Neuronal stem cell (in vitro differentiated cells): ENCODE data around the gene CNTFR.
"Not testable (repeated sequence)": the region's sequence is repeated elsewhere in the genome, so short reads cannot be mapped to it uniquely, and the experiment has no call there.

Experiments used
- DNase-seq: peaks from one replicate; pipeline ENCODE4 v3.0.0-alpha.2; 2013; ENCODE audit warnings: low spot score
- H2AFZ ChIP-seq: one replicate; pipeline ENCODE4 v1.6.1; 2013; ENCODE audit warnings: mild to moderate bottlenecking, low read length, inconsistent platforms
- H2AK5ac ChIP-seq: 2 replicates; pipeline ENCODE4 v1.6.1; 2013; ENCODE audit warnings: low read depth, mild to moderate bottlenecking, inconsistent platforms, low read length, moderate library complexity, mixed read lengths
- H2BK120ac ChIP-seq: 2 replicates; pipeline ENCODE4 v1.6.1; 2013; ENCODE audit warnings: low read depth, mild to moderate bottlenecking, inconsistent platforms, low read length, moderate library complexity, mixed read lengths
- H2BK12ac ChIP-seq: one replicate; pipeline ENCODE4 v1.6.1; 2013; ENCODE audit warnings: low read length, inconsistent platforms
- H2BK15ac ChIP-seq: 2 replicates; pipeline ENCODE4 v1.6.1; 2013; ENCODE audit warnings: mild to moderate bottlenecking, low read length, inconsistent platforms, mixed read lengths
- H2BK5ac ChIP-seq: one replicate; pipeline ENCODE4 v1.6.1; 2013; ENCODE audit warnings: inconsistent platforms, mild to moderate bottlenecking, low read length, moderate library complexity
- H3K14ac ChIP-seq: one replicate; pipeline ENCODE4 v1.6.1; 2013; ENCODE audit warnings: low read length, inconsistent platforms
- H3K18ac ChIP-seq: 2 replicates; pipeline ENCODE4 v1.6.1; 2013; ENCODE audit warnings: low read length, inconsistent platforms
- H3K23ac ChIP-seq: 2 replicates; pipeline ENCODE4 v1.6.1; 2013; ENCODE audit warnings: low read depth, mild to moderate bottlenecking, mixed read lengths, low read length, inconsistent platforms; ENCODE audit not compliant: poor library complexity
- H3K27ac ChIP-seq: replicated peaks from 3 replicates; pipeline ENCODE4 v1.5.1; 2013; ENCODE audit warnings: low read length, inconsistent platforms
- H3K27me3 ChIP-seq, 3 experiments: 2 replicates each; pipeline ENCODE4 v1.6.1; 2013; ENCODE audit warnings: low read length in 3 of 3, mild to moderate bottlenecking in 2 of 3, inconsistent platforms in 1 of 3, low read depth in 1 of 3, mixed read lengths in 1 of 3, moderate library complexity in 1 of 3; ENCODE audit not compliant: control insufficient read depth in 3 of 3, insufficient read depth in 3 of 3
- H3K36me3 ChIP-seq, 2 donors: replicated peaks in 1 of 2; 2 replicates each; pipeline ENCODE4 v1.6.1; 2013; ENCODE audit warnings: low read length in 2 of 2; ENCODE audit not compliant: control insufficient read depth in 2 of 2, insufficient read depth in 2 of 2
- H3K4ac ChIP-seq: 2 replicates; pipeline ENCODE4 v1.6.1; 2013; ENCODE audit warnings: inconsistent platforms, mild to moderate bottlenecking, low read length, moderate library complexity
- H3K4me1 ChIP-seq, 2 donors: 1 replicate in 1 of 2; 2 replicates in 1 of 2; pipeline ENCODE4 v1.6.1; 2013; ENCODE audit warnings: low read length in 2 of 2, low read depth in 1 of 2; ENCODE audit not compliant: control insufficient read depth in 2 of 2, insufficient read depth in 1 of 2
- H3K4me2 ChIP-seq: one replicate; pipeline ENCODE4 v1.6.1; 2013; ENCODE audit warnings: mild to moderate bottlenecking, low read length, inconsistent platforms; ENCODE audit not compliant: insufficient read depth, poor library complexity, severe bottlenecking
- H3K4me3 ChIP-seq, 2 donors: 2 replicates each; pipeline ENCODE4 v1.5.1; 2013; ENCODE audit warnings: low read length in 2 of 2, mild to moderate bottlenecking in 2 of 2, inconsistent platforms in 1 of 2, moderate library complexity in 1 of 2
- H3K79me1 ChIP-seq: one replicate; pipeline ENCODE4 v1.6.1; 2013; ENCODE audit warnings: low read depth, mild to moderate bottlenecking, inconsistent platforms, low read length, moderate library complexity
- H3K9ac ChIP-seq: one replicate; pipeline ENCODE4 v1.6.1; 2013; ENCODE audit warnings: mild to moderate bottlenecking, low read depth, low read length, inconsistent platforms; ENCODE audit not compliant: poor library complexity
- H3K9me3 ChIP-seq, 2 donors: replicated peaks in 1 of 2; 2 replicates each; pipeline versions ENCODE3 to v1.6.1; 2013; ENCODE audit warnings: low read length in 2 of 2, mild to moderate bottlenecking in 2 of 2, inconsistent platforms in 1 of 2, low read depth in 1 of 2, mixed read lengths in 1 of 2, moderate library complexity in 1 of 2; ENCODE audit not compliant: control insufficient read depth in 2 of 2, insufficient read depth in 1 of 2
- H4K8ac ChIP-seq: one replicate; pipeline ENCODE4 v1.6.1; 2013; ENCODE audit warnings: low read depth, mild to moderate bottlenecking, inconsistent platforms, low read length, moderate library complexity
- H4K91ac ChIP-seq: one replicate; pipeline ENCODE4 v1.6.1; 2013; ENCODE audit warnings: low read length, low read depth, mild to moderate bottlenecking, inconsistent platforms; ENCODE audit not compliant: poor library complexity
- WGBS, 2 donors: extraction: QIAGEN DNeasy Blood & Tissue Kit; methylation state at CpG; one replicate each; pipeline ENCODE4 v1.1.7; 2013; ENCODE audit warnings: missing lambda C conversion rate in 2 of 2, mixed read lengths in 1 of 2; ENCODE audit not compliant: insufficient read length in 2 of 2, insufficient replicate concordance in 1 of 2; ENCODE audit errors: extremely low coverage in 2 of 2; 5-methylcytosine and 5-hydroxymethylcytosine counted together

The CNTFR gene

DNA sequence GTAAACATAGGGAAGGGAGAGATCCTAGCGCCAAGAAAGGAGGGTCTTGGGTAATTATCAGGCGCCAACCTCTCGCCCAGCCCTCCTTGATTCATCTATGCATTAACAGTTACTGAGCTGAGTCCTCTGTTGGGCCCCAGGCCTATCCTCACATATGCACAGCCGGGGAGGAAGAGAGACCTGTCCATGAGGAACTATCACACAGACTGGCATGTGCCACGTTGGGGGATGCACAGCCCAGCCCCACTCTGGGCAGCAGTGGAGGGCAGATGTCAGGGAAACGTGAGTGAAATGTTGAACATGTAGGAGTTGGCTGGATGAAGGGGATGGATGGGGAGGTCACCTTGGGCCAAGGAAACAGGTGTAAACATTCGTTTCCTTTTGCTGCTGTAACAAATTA lies 48.0 kb downstream of the CNTFR start:
- Histone ChIP-seq H3K23ac (no peak overlapping the region), H2BK15ac (no peak overlapping the region), H3K4me2 (no peak overlapping the region), H3K4me3 (peak overlapping the region in 1 of 2 donors; percentile 46), H3K79me1 (peaks cover under 1% of the 10 kb centered on the region), H3K4ac (no peak overlapping the region), H3K9ac (no peak overlapping the region), H4K91ac (no peak overlapping the region), H3K14ac (no peak overlapping the region), H3K4me1 (no peaks in the 10 kb centered on the region), H4K8ac (no peak overlapping the region), H3K27me3 (peaks cover 0 to 9% (median 0%) of the 10 kb centered on the region in 3 experiments), H2AFZ (no peak overlapping the region), H3K27ac (no peak overlapping the region), H3K9me3 (peaks cover under 1 to 2% of the 10 kb centered on the region in 2 donors), H3K18ac (peak overlapping the region; percentile 42), H2BK120ac (no peak overlapping the region), H3K36me3 (no peaks in the 10 kb centered on the region), H2AK5ac (no peak overlapping the region), H2BK5ac (no peak overlapping the region), H2BK12ac (no peak overlapping the region)
- DNase-seq, result no peak
- no CpG with 5 or more reads among the region's 7 CpGs for WGBS, 2 donors

DNA sequence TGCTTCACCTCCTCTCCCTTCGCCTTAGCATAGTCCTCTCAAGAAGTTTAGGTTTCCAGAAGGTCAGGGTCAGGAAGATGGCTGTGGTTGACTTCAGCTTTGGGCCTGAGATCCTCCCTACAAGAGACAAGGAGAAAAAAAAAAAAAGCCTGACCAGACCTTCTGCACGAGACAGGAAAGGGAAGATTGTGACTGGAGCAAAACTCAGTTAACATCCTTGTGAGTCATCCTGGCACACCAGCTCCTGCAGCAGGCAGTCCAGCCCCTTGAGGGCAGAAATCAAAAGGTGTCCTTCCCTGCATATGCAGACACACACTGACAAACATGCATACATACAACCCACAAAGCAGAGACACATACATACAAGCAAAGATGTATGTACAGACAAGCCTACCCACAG lies 48.7 kb downstream of the CNTFR start:
- Histone ChIP-seq H2BK5ac (no peak overlapping the region), H2AFZ (no peak overlapping the region), H3K4me1 (no peaks in the 10 kb centered on the region), H3K9ac (no peak overlapping the region), H4K8ac (no peak overlapping the region), H2BK120ac (no peak overlapping the region), H3K4me3 (no peak overlapping the region), H3K27me3 (peaks cover 0 to 11% (median 0%) of the 10 kb centered on the region in 3 experiments), H3K9me3 (peaks cover 2% of the 10 kb centered on the region in 2 donors), H2AK5ac (no peak overlapping the region), H3K23ac (no peak overlapping the region), H3K4me2 (no peak overlapping the region), H3K18ac (no peak overlapping the region), H2BK15ac (no peak overlapping the region), H3K27ac (no peak overlapping the region), H3K4ac (no peak overlapping the region), H4K91ac (no peak overlapping the region), H2BK12ac (no peak overlapping the region), H3K14ac (no peak overlapping the region), H3K36me3 (no peaks in the 10 kb centered on the region), H3K79me1 (no peaks in the 10 kb centered on the region)
- DNase-seq, result no peak
- WGBS, 2 donors, result no CpG with 5 or more reads among the region's 2 CpGs

GRCh38 chr9:34536685-34537084 lies 52.8 kb downstream of the CNTFR start:
- no peak for DNase-seq

GRCh38 chr9:34532041-34532440 lies 57.5 kb downstream of the CNTFR start:
- H3K27me3 ChIP-seq, result peaks cover 0 to 13% (median 0%) of the 10 kb centered on the region in 3 experiments
- H4K91ac ChIP-seq, H2AK5ac ChIP-seq, DNase-seq, H3K4me1 ChIP-seq, H3K9ac ChIP-seq, H2BK120ac ChIP-seq, H3K4ac ChIP-seq, H3K4me2 ChIP-seq, H3K9me3 ChIP-seq, H3K14ac ChIP-seq, H3K4me3 ChIP-seq, H3K36me3 ChIP-seq, H3K79me1 ChIP-seq, H3K18ac ChIP-seq, H3K27ac ChIP-seq, H2BK15ac ChIP-seq, H2AFZ ChIP-seq, H4K8ac ChIP-seq, H2BK5ac ChIP-seq, H2BK12ac ChIP-seq, H3K23ac ChIP-seq: not testable (repeated sequence)
- no CpG with 5 or more reads among the region's 8 CpGs for WGBS, 2 donors

More at GRCh38 chr9:34536685-34537084, 52.8 kb downstream of the CNTFR start:
- Histone ChIP-seq H2BK120ac (no peak overlapping the region), H3K4me2 (no peak overlapping the region), H2BK15ac (no peak overlapping the region), H3K27me3 (peaks cover 0 to 19% (median 0%) of the 10 kb centered on the region in 3 experiments), H3K9me3 (peaks cover 2 to 7% of the 10 kb centered on the region in 2 donors), H3K4me3 (no peak overlapping the region), H2AK5ac (no peak overlapping the region), H3K79me1 (no peaks in the 10 kb centered on the region), H3K4ac (no peak overlapping the region), H4K91ac (no peak overlapping the region), H3K14ac (no peak overlapping the region), H3K18ac (no peak overlapping the region), H2AFZ (no peak overlapping the region), H3K23ac (no peak overlapping the region), H3K9ac (no peak overlapping the region), H3K4me1 (no peaks in the 10 kb centered on the region), H2BK5ac (no peak overlapping the region), H2BK12ac (no peak overlapping the region), H3K27ac (no peak overlapping the region), H4K8ac (no peak overlapping the region), H3K36me3 (no peaks in the 10 kb centered on the region)
- no CpG with 5 or more reads among the region's 7 CpGs for WGBS, 2 donors
